IMR-90 (cell line): ENCODE data around the gene ADRA2A. TPM values are rescaled to one million over a fixed set of nuclear protein-coding genes. Genes with fewer than 3 reads are reported as not detected.

Source experiments
- ATAC-seq: fragments of 200-7000 bp; cut with Tn5 transposase; 2 replicates; pipeline ENCODE4 v1.9.1; 2020; ENCODE audit warnings: low read depth, mild to moderate bottlenecking, moderate library complexity
- BruUV-seq: library from RNA; stranded (reverse); fragments of 400-500 nt; replicated peaks from 2 replicates; lab custom pipeline; 2021; lab: Mats Ljungman, UMichigan
- CTCF ChIA-PET: fragments of 300-600 bp; formaldehyde crosslinking; extraction: SDS; loops from one replicate; lab custom pipeline; 2021; ENCODE audit warnings: antibody characterized with exemption; lab: Yijun Ruan, JAX
- POLR2A ChIA-PET: fragments of 300-600 bp; sonication (Branson Sonifier 250); formaldehyde crosslinking; loops from one replicate; lab custom pipeline; 2022; ENCODE audit warnings: antibody characterized with exemption; ENCODE audit not compliant: unreplicated experiment; lab: Charles Lee
- DNase-seq: peaks from one replicate; pipeline ENCODE4 v3.0.0; 2013
- H2AFZ ChIP-seq: replicated peaks from 2 replicates; pipeline ENCODE3; 2013; ENCODE audit warnings: low read length, mild to moderate bottlenecking; ENCODE audit not compliant: poor library complexity
- H2AK5ac ChIP-seq: 2 replicates; pipeline ENCODE4 v1.6.1; 2013; ENCODE audit warnings: low read depth, low read length, inconsistent platforms
- H2AK9ac ChIP-seq: replicated peaks from 2 replicates; pipeline ENCODE3; 2013; ENCODE audit warnings: mild to moderate bottlenecking, low read depth, low read length, moderate library complexity; ENCODE audit not compliant: poor library complexity
- H2BK120ac ChIP-seq: 2 replicates; pipeline ENCODE4 v1.6.1; 2013; ENCODE audit warnings: low read depth, low read length, inconsistent platforms
- H2BK15ac ChIP-seq: 3 replicates; pipeline ENCODE4 v1.6.1; 2013; ENCODE audit warnings: low read depth, low read length, inconsistent platforms
- H2BK20ac ChIP-seq: 2 replicates; pipeline ENCODE4 v1.6.1; 2013; ENCODE audit warnings: low read depth, mild to moderate bottlenecking, inconsistent platforms, low read length, moderate library complexity
- H2BK5ac ChIP-seq: 2 replicates; pipeline ENCODE4 v1.6.1; 2013; ENCODE audit warnings: mild to moderate bottlenecking, low read depth, low read length, inconsistent platforms; ENCODE audit not compliant: poor library complexity, severe bottlenecking
- H3K14ac ChIP-seq: replicated peaks from 2 replicates; pipeline ENCODE4 v1.6.1; 2013; ENCODE audit warnings: low read depth, low read length, inconsistent platforms
- H3K18ac ChIP-seq: 2 replicates; pipeline ENCODE4 v1.6.1; 2013; ENCODE audit warnings: low read depth, low read length, control low read depth
- H3K23ac ChIP-seq: 2 replicates; pipeline ENCODE4 v1.6.1; 2013; ENCODE audit warnings: low read depth, low read length, inconsistent platforms
- H3K27ac ChIP-seq: 2 replicates; pipeline ENCODE4 v1.5.1; 2013; ENCODE audit warnings: mild to moderate bottlenecking, control low read depth, low read length; ENCODE audit not compliant: insufficient read depth
- H3K27me3 ChIP-seq: 2 replicates; pipeline ENCODE4 v1.6.1; 2013; ENCODE audit warnings: low read length; ENCODE audit not compliant: control insufficient read depth, insufficient read depth
- H3K36me3 ChIP-seq: 2 replicates; pipeline ENCODE4 v1.6.1; 2013; ENCODE audit warnings: low read length, mixed read lengths; ENCODE audit not compliant: control insufficient read depth, insufficient read depth
- H3K4ac ChIP-seq: 2 replicates; pipeline ENCODE4 v1.6.1; 2013; ENCODE audit warnings: low read depth, low read length, inconsistent platforms
- H3K4me1 ChIP-seq: 2 replicates; pipeline ENCODE4 v1.6.1; 2013; ENCODE audit warnings: low read length, mixed read lengths; ENCODE audit not compliant: control insufficient read depth, insufficient read depth
- H3K4me2 ChIP-seq: 2 replicates; pipeline ENCODE4 v1.6.1; 2013; ENCODE audit warnings: low read depth, mild to moderate bottlenecking, control low read depth, low read length, moderate library complexity
- H3K4me3 ChIP-seq: 2 replicates; pipeline ENCODE4 v1.5.1; 2013; ENCODE audit warnings: low read depth, mild to moderate bottlenecking, control low read depth, low read length, moderate library complexity; ENCODE audit not compliant: insufficient read depth
- H3K56ac ChIP-seq: 2 replicates; pipeline ENCODE4 v1.6.1; 2013; ENCODE audit warnings: low read length, inconsistent platforms; ENCODE audit not compliant: insufficient read depth; ENCODE audit errors: extremely low read depth
- H3K79me1 ChIP-seq, 2 experiments: 2 replicates each; pipeline ENCODE4 v1.6.1; 2013; ENCODE audit warnings: low read length in 2 of 2, inconsistent platforms in 1 of 2, low read depth in 1 of 2
- H3K9ac ChIP-seq: 2 replicates; pipeline ENCODE4 v1.6.1; 2013; ENCODE audit warnings: low read depth, low read length, control low read depth
- H3K9me1 ChIP-seq: 2 replicates; pipeline ENCODE4 v1.6.1; 2013; ENCODE audit warnings: low read length, inconsistent platforms; ENCODE audit not compliant: insufficient read depth
- H3K9me3 ChIP-seq: 2 replicates; pipeline ENCODE4 v1.6.1; 2013; ENCODE audit warnings: low read length; ENCODE audit not compliant: control insufficient read depth, insufficient read depth
- H4K20me1 ChIP-seq: 2 replicates; pipeline ENCODE4 v1.6.1; 2013; ENCODE audit warnings: low read length, inconsistent platforms; ENCODE audit not compliant: insufficient read depth
- H4K5ac ChIP-seq: 2 replicates; pipeline ENCODE4 v1.6.1; 2013; ENCODE audit warnings: mild to moderate bottlenecking, low read depth, low read length, control low read depth
- H4K8ac ChIP-seq, 2 experiments: 2 replicates each; pipeline ENCODE4 v1.6.1; 2013; ENCODE audit warnings: low read depth in 2 of 2, low read length in 2 of 2, control low read depth in 1 of 2, inconsistent platforms in 1 of 2
- H4K91ac ChIP-seq: 2 replicates; pipeline ENCODE4 v1.6.1; 2013; ENCODE audit warnings: low read depth, low read length, inconsistent platforms; ENCODE audit not compliant: insufficient read depth
- BHLHE40 ChIP-seq: fragments of 150-350 bp; IDR thresholded peaks from 2 replicates; pipeline ENCODE4 v1.6.1; 2016; ENCODE audit warnings: mild to moderate bottlenecking, low read depth, low read length
- CEBPB ChIP-seq: IDR thresholded peaks from 2 replicates; pipeline ENCODE4 v1.6.1; 2012; ENCODE audit warnings: low read depth, low read length, improper control_type of control experiment
- CHD1 ChIP-seq: IDR thresholded peaks from 2 replicates; pipeline ENCODE4 v1.6.1; 2012; ENCODE audit warnings: low read depth, low read length, improper control_type of control experiment
- FOS ChIP-seq: fragments of 150-350 bp; IDR thresholded peaks from 2 replicates; pipeline ENCODE4 v1.6.1; 2016; ENCODE audit warnings: low read depth, low read length
- MAFK ChIP-seq: IDR thresholded peaks from 2 replicates; pipeline ENCODE4 v1.6.1; 2012; ENCODE audit warnings: low read depth, low read length, improper control_type of control experiment
- MAZ ChIP-seq: IDR thresholded peaks from 2 replicates; pipeline ENCODE4 v1.6.1; 2012; ENCODE audit warnings: low read depth, mild to moderate bottlenecking, low read length, improper control_type of control experiment, moderate library complexity, borderline replicate concordance
- MXI1 ChIP-seq: IDR thresholded peaks from 2 replicates; pipeline ENCODE4 v1.6.1; 2012; ENCODE audit warnings: low read depth, mild to moderate bottlenecking, low read length, moderate library complexity, borderline replicate concordance
- NFE2L2 ChIP-seq: fragments of 150-350 bp; IDR thresholded peaks from 2 replicates; pipeline ENCODE4 v1.6.1; 2016; ENCODE audit warnings: low read depth, mild to moderate bottlenecking, low read length
- POLR2A ChIP-seq: IDR thresholded peaks from 2 replicates; pipeline ENCODE4 v1.6.1; 2012; ENCODE audit warnings: mild to moderate bottlenecking, low read depth, low read length
- RAD21 ChIP-seq: IDR thresholded peaks from 2 replicates; pipeline ENCODE4 v1.6.1; 2012; ENCODE audit warnings: low read length, improper control_type of control experiment
- RCOR1 ChIP-seq: IDR thresholded peaks from 2 replicates; pipeline ENCODE4 v1.6.1; 2012; ENCODE audit warnings: mild to moderate bottlenecking, low read length, improper control_type of control experiment; ENCODE audit not compliant: insufficient replicate concordance
- RFX5 ChIP-seq: IDR thresholded peaks from 2 replicates; pipeline ENCODE4 v1.8.0; 2012; ENCODE audit warnings: low read depth, mild to moderate bottlenecking, low read length, moderate library complexity
- SMC3 ChIP-seq: fragments of 150-350 bp; IDR thresholded peaks from 2 replicates; pipeline ENCODE4 v1.6.1; 2016; ENCODE audit warnings: low read depth, mild to moderate bottlenecking, antibody characterized with exemption, low read length, moderate library complexity
- WGBS, 2 experiments: methylation state at CpG; one replicate each; pipeline versions ENCODE4 v1.1.5 to v1.1.7; 2013; ENCODE audit warnings: missing lambda C conversion rate in 2 of 2; ENCODE audit not compliant: insufficient read length in 1 of 2; ENCODE audit errors: extremely low coverage in 2 of 2; 5-methylcytosine and 5-hydroxymethylcytosine counted together
- dilution Hi-C: fragments of 300-500 bp; cut with HindIII; formaldehyde crosslinking; loops from one replicate; pipeline ENCODE4 v1.14.3; 2018; ENCODE audit warnings: low sequenced_read_pairs; ENCODE audit not compliant: unreplicated experiment
- in situ Hi-C: fragments of 300-500 bp; cut with MboI; formaldehyde crosslinking; loops from 3 replicates; pipeline ENCODE4 v1.14.3; 2019; ENCODE audit warnings: low sequenced_read_pairs, inconsistent platforms, mixed read lengths
- intact Hi-C: fragments of 100-400 bp; cut with micrococcal nuclease; formaldehyde crosslinking; loops from 2 replicates; pipeline ENCODE4 v1.10.0; 2022
- polyA plus RNA-seq, 3 experiments: library from polyadenylated mRNA; depleted of rRNA; stranded (reverse); fragments of >200 nt; gene quantifications; 2 replicates each; pipeline ENCODE4 v1.2.3, GENCODE V29; 2012; ENCODE audit warnings: low replicate concordance in 1 of 3
- total RNA-seq: library from RNA; depleted of rRNA; stranded (reverse); fragments of >200 nt; gene quantifications from 2 replicates; pipeline ENCODE4 v1.2.3, GENCODE V29; 2012
- TF ChIP-seq, protein P1 (sequence below): conservative IDR thresholded peaks from 2 replicates; pipeline ENCODE4 v1.5.1; 2012; ENCODE audit warnings: mild to moderate bottlenecking, low read depth, low read length, improper control_type of control experiment
- TF ChIP-seq, protein P2 (sequence below): fragments of 150-350 bp; IDR thresholded peaks from 2 replicates; pipeline ENCODE4 v1.6.1; 2016; ENCODE audit warnings: low read depth, mild to moderate bottlenecking, low read length, moderate library complexity, borderline replicate concordance
- TF ChIP-seq, protein P3 (sequence below): fragments of 150-350 bp; IDR thresholded peaks from 2 replicates; pipeline ENCODE4 v1.6.1; 2017; ENCODE audit warnings: mild to moderate bottlenecking, antibody characterized with exemption, low read length, low read depth

The ADRA2A gene
- total and polyA plus RNA-seq, 2 of the 4 experiments (the other 2 are of a cell fraction), result not detected

DNA sequence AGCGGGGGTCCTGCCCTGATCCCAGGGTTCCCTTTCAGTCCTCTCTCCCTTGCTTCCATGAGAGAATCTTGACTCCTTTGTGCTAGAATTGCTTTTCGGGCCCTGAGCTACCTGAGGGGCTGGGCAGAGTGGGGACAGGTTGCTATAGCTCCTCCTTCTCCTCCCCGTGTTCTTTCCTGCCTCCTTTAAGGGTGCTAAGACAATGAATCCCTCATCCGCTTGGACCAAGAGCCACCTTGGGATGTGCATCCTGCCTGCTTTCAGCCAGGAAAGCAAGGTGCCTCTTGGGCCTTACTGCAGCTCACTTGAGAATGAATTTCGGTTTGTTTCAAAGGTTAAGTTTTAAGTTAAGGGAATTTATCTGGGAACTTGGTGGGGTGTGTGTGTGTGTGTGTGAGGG, 53.6 kb downstream of the ADRA2A start:
- H3K79me1 ChIP-seq, result no peaks in the 10 kb centered on the region
- H2AK9ac ChIP-seq, result no peak overlapping the region
- no peak overlapping the region for H3K4ac ChIP-seq
- no peak overlapping the region for H3K14ac ChIP-seq
- H2BK120ac ChIP-seq, result no peak overlapping the region
- no peak overlapping the region for H3K4me2 ChIP-seq
- H3K27ac ChIP-seq, result no peak overlapping the region
- H4K20me1 ChIP-seq, result no peaks in the 10 kb centered on the region
- no peak overlapping the region for H3K9ac ChIP-seq
- no peak overlapping the region for H2BK20ac ChIP-seq
- H3K36me3 ChIP-seq, result no peaks in the 10 kb centered on the region
- no TSS peak for BruUV-seq
- H4K91ac ChIP-seq, result no peak overlapping the region
- H3K27me3 ChIP-seq, result no peaks in the 10 kb centered on the region
- H2BK15ac ChIP-seq, result no peak overlapping the region
- TF ChIP-seq RFX5 (no peak), MAZ (no peak), RCOR1 (no peak), BHLHE40 (no peak), CHD1 (no peak), MAFK (no peak), MXI1 (no peak), RAD21 (no peak), FOS (no peak), SMC3 (no peak), NFE2L2 (no peak), CEBPB (no peak), POLR2A (no peak)
- TF ChIP-seq, protein P1, sequence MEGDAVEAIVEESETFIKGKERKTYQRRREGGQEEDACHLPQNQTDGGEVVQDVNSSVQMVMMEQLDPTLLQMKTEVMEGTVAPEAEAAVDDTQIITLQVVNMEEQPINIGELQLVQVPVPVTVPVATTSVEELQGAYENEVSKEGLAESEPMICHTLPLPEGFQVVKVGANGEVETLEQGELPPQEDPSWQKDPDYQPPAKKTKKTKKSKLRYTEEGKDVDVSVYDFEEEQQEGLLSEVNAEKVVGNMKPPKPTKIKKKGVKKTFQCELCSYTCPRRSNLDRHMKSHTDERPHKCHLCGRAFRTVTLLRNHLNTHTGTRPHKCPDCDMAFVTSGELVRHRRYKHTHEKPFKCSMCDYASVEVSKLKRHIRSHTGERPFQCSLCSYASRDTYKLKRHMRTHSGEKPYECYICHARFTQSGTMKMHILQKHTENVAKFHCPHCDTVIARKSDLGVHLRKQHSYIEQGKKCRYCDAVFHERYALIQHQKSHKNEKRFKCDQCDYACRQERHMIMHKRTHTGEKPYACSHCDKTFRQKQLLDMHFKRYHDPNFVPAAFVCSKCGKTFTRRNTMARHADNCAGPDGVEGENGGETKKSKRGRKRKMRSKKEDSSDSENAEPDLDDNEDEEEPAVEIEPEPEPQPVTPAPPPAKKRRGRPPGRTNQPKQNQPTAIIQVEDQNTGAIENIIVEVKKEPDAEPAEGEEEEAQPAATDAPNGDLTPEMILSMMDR, result no peak
- TF ChIP-seq, protein P2, sequence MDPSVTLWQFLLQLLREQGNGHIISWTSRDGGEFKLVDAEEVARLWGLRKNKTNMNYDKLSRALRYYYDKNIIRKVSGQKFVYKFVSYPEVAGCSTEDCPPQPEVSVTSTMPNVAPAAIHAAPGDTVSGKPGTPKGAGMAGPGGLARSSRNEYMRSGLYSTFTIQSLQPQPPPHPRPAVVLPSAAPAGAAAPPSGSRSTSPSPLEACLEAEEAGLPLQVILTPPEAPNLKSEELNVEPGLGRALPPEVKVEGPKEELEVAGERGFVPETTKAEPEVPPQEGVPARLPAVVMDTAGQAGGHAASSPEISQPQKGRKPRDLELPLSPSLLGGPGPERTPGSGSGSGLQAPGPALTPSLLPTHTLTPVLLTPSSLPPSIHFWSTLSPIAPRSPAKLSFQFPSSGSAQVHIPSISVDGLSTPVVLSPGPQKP, result no peak
- TF ChIP-seq, protein P3, sequence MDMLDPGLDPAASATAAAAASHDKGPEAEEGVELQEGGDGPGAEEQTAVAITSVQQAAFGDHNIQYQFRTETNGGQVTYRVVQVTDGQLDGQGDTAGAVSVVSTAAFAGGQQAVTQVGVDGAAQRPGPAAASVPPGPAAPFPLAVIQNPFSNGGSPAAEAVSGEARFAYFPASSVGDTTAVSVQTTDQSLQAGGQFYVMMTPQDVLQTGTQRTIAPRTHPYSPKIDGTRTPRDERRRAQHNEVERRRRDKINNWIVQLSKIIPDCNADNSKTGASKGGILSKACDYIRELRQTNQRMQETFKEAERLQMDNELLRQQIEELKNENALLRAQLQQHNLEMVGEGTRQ, result no peak
- no peak overlapping the region for H3K56ac ChIP-seq
- no peak overlapping the region for H3K4me3 ChIP-seq
- in situ Hi-C loops (no loop called here), intact Hi-C loops (no loop called here), dilution Hi-C loops (no loop called here)
- 50% methylated on average over 1 of the region's 5 CpGs; no CpG with 5 or more reads in 1 of the 2 experiments for WGBS, 2 experiments
- ChIA-PET CTCF (no interaction called here), POLR2A (no interaction called here)
- H3K23ac ChIP-seq, result no peak overlapping the region
- H2AK5ac ChIP-seq, result no peak overlapping the region
- no peaks in the 10 kb centered on the region for H3K4me1 ChIP-seq
- no peak for DNase-seq
- no peak for ATAC-seq
- no peak overlapping the region for H2BK5ac ChIP-seq
- H3K9me3 ChIP-seq, result no peaks in the 10 kb centered on the region
- H4K8ac ChIP-seq, result no peak overlapping the region
- H2AFZ ChIP-seq, result no peak overlapping the region
- no peaks in the 10 kb centered on the region for H3K9me1 ChIP-seq
- no peak overlapping the region for H4K5ac ChIP-seq
- H3K18ac ChIP-seq, result no peak overlapping the region
